DND-41 (cell line): Measurements from ENCODE around the gene DTX3L.

ENCODE experiments used
- ATAC-seq: fragments of 200-7000 bp; cut with Tn5 transposase; 3 replicates; pipeline ENCODE4 v1.9.1; 2021; ENCODE audit warnings: low read depth; ENCODE audit not compliant: insufficient read depth
- DNase-seq: peaks from one replicate; pipeline ENCODE4 v3.0.0-alpha.2; 2020
- H2AFZ ChIP-seq: 2 replicates; pipeline ENCODE4 v1.6.0; 2012; ENCODE audit warnings: low read depth, low read length
- H3K27ac ChIP-seq: 2 replicates; pipeline ENCODE4 v1.5.1; 2012; ENCODE audit warnings: low read length, inconsistent platforms
- H3K27me3 ChIP-seq: fragments of 200-600 bp; sonication (generic); 2 replicates; pipeline ENCODE4 v1.6.0; 2012; ENCODE audit warnings: low read length, mild to moderate bottlenecking, inconsistent platforms; ENCODE audit not compliant: insufficient read depth, poor library complexity
- H3K36me3 ChIP-seq: 2 replicates; pipeline ENCODE4 v1.5.1; 2012; ENCODE audit warnings: low read length, inconsistent platforms; ENCODE audit not compliant: insufficient read depth
- H3K4me1 ChIP-seq: 2 replicates; pipeline ENCODE4 v1.5.1; 2012; ENCODE audit warnings: mild to moderate bottlenecking, low read length; ENCODE audit not compliant: insufficient read depth
- H3K4me2 ChIP-seq: 2 replicates; pipeline ENCODE4 v1.6.0; 2012; ENCODE audit warnings: mild to moderate bottlenecking, moderate library complexity, low read length, inconsistent platforms; ENCODE audit not compliant: insufficient read depth
- H3K4me3 ChIP-seq, 2 experiments: fragments of 200-600 bp in 1 of 2; shearing (Covaris generic) in 1 of 2; 2 replicates each; pipeline ENCODE4 v1.5.1; 2012 to 2016; ENCODE audit warnings: inconsistent platforms in 2 of 2, low read length in 2 of 2, mild to moderate bottlenecking in 2 of 2, low read depth in 1 of 2, moderate library complexity in 1 of 2
- H3K79me2 ChIP-seq: 2 replicates; pipeline ENCODE4 v1.6.0; 2012; ENCODE audit warnings: low read length, inconsistent platforms; ENCODE audit not compliant: insufficient read depth
- H3K9ac ChIP-seq: 2 replicates; pipeline ENCODE4 v1.6.0; 2012; ENCODE audit warnings: low read depth, mild to moderate bottlenecking, inconsistent platforms, low read length, moderate library complexity
- H3K9me3 ChIP-seq: 2 replicates; pipeline ENCODE4 v1.5.1; 2012; ENCODE audit warnings: low read length, moderate library complexity, mild to moderate bottlenecking, inconsistent platforms; ENCODE audit not compliant: insufficient read depth, severe bottlenecking
- H4K20me1 ChIP-seq: 2 replicates; pipeline ENCODE4 v1.6.0; 2012; ENCODE audit warnings: low read length; ENCODE audit not compliant: insufficient read depth
- CTCF ChIP-seq: IDR thresholded peaks from 2 replicates; pipeline ENCODE4 v1.5.1; 2012; ENCODE audit warnings: borderline replicate concordance, low read length, moderate library complexity, mild to moderate bottlenecking; ENCODE audit not compliant: poor library complexity, severe bottlenecking; ENCODE audit errors: extremely low read depth
- EZH2 ChIP-seq: IDR thresholded peaks from 3 replicates; pipeline ENCODE4 v1.6.1; 2012; ENCODE audit warnings: borderline replicate concordance, low read depth, mild to moderate bottlenecking, moderate library complexity, low read length, inconsistent platforms; ENCODE audit not compliant: severe bottlenecking

The DTX3L gene

GRCh38 chr3:122581622-122582021 lies 17.5 kb downstream of the DTX3L start:
- Histone ChIP-seq H3K27me3 (no peaks in the 10 kb centered on the region), H3K4me1 (peaks cover 25% of the 10 kb centered on the region), H3K4me3 (no peak overlapping the region), H3K9ac (no peak overlapping the region), H3K27ac (no peak overlapping the region), H3K4me2 (no peak overlapping the region), H3K79me2 (peaks cover 31% of the 10 kb centered on the region), H4K20me1 (no peaks in the 10 kb centered on the region), H3K36me3 (peaks cover 12% of the 10 kb centered on the region), H3K9me3 (peaks cover 18% of the 10 kb centered on the region), H2AFZ (no peak overlapping the region)
- DNase-seq (no peak), ATAC-seq (no peak)
- no peak for TF ChIP-seq CTCF
- no peak for TF ChIP-seq EZH2

- Histone ChIP-seq H3K4me3 (no peak overlapping the region), H3K27me3 (no peaks in the 10 kb centered on the region), H3K79me2 (peaks cover 31% of the 10 kb centered on the region), H2AFZ (no peak overlapping the region), H3K9ac (no peak overlapping the region), H3K4me1 (peaks cover 17% of the 10 kb centered on the region), H3K4me2 (no peak overlapping the region), H4K20me1 (no peaks in the 10 kb centered on the region), H3K9me3 (peaks cover 18% of the 10 kb centered on the region), H3K36me3 (peaks cover 12% of the 10 kb centered on the region), H3K27ac (no peak overlapping the region)
- no peak for DNase-seq
- ATAC-seq = no peak
- TF ChIP-seq CTCF (no peak), EZH2 (no peak)
Observed at GRCh38 chr3:122582390-122582789, 18.3 kb downstream of the DTX3L start.

GRCh38 chr3:122586098-122586497 lies 22.0 kb downstream of the DTX3L start:
- no peak for TF ChIP-seq CTCF
- no peak for TF ChIP-seq EZH2
- ATAC-seq = no peak
- peaks cover 18% of the 10 kb centered on the region for H3K9me3 ChIP-seq
- H2AFZ ChIP-seq = no peak overlapping the region
- H3K4me1 ChIP-seq = no peaks in the 10 kb centered on the region
- H3K4me2 ChIP-seq = no peak overlapping the region
- H3K79me2 ChIP-seq = peaks cover 30% of the 10 kb centered on the region
- no peaks in the 10 kb centered on the region for H3K27me3 ChIP-seq
- no peak overlapping the region for H3K4me3 ChIP-seq
- no peak for DNase-seq
- H3K9ac ChIP-seq = no peak overlapping the region
- no peaks in the 10 kb centered on the region for H4K20me1 ChIP-seq
- peaks cover 9% of the 10 kb centered on the region for H3K36me3 ChIP-seq
- H3K27ac ChIP-seq = no peak overlapping the region

GRCh38 chr3:122586773-122587485 lies 22.8 kb downstream of the DTX3L start:
- Histone ChIP-seq H3K9me3 (peaks cover 10% of the 10 kb centered on the region), H3K79me2 (peaks cover 26% of the 10 kb centered on the region), H3K27me3 (no peaks in the 10 kb centered on the region), H2AFZ (no peak overlapping the region), H3K36me3 (peaks cover 9% of the 10 kb centered on the region), H4K20me1 (no peaks in the 10 kb centered on the region), H3K4me3 (no peak overlapping the region), H3K4me2 (no peak overlapping the region), H3K9ac (no peak overlapping the region), H3K27ac (no peak overlapping the region), H3K4me1 (no peaks in the 10 kb centered on the region)
- TF ChIP-seq CTCF (no peak), EZH2 (no peak)
- DNase-seq (no peak), ATAC-seq (no peak)
